Measurements from ENCODE around the gene ZFP28.

ZFP28 gene

GRCh38 chr19:56595548-56595899, 56.8 kb downstream of the ZFP28 start:
- DNase-seq (ENCODE audit: low spot score) = peak; percentile 0

- no peak for DNase-seq (ENCODE audit: low spot score)
Observed at GRCh38 chr19:56596676-56597075, 57.9 kb downstream of the ZFP28 start.

DNA sequence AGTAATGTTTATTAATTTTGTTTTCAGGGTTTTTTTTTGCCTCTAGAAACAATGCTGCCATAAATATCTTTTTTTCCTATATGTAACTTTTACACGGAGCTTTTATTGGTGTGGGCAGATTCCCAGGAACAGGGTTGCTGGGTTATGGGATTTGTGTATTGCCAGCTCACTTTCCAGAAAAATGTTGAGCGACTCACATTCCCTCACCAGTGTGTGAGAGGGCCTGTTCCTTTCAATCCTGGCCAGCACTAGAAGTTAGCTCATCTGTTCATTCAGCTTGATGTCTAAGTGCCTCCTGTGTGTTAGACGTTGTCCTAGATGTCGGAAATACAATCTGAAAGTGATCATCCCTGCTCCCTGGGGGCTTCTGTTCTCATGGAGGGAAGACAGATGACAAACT, 58.9 kb downstream of the ZFP28 start:
- DNase-seq (ENCODE audit: low spot score) = no peak

GRCh38 chr19:56601375-56601774, 62.6 kb downstream of the ZFP28 start:
- DNase-seq (ENCODE audit: low spot score) = no peak

GRCh38 chr19:56603829-56604228, 65.1 kb downstream of the ZFP28 start:
- DNase-seq (ENCODE audit: low spot score) = no peak

All from CD4-positive, alpha-beta T cell treated with Interleukin-15 for 4 hours (primary cell).